Measurements from ENCODE around the gene LRP5.

The LRP5 gene

DNA sequence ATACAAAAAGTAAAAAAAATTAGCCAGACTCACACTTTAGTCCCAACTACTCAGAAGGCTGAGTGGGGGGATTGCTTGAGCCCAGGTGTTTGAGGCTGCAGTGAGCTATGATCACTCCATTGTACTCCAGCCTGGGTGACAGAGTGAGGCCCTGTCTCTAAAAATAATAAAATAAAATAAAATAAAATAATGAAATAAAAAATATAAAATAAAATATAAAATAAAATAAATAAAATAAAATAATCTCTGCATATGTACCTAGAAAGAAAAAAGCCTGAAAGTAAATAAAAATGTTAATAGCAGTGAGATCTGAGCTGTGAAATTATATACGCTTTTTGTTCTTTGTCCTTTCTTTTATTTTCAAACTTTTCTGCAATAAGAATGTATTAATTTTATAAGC, 17.1 kb upstream of the LRP5 start:
- DNase-seq: no peak
- Histone ChIP-seq H3K36me3 (ENCODE audit: control insufficient read depth in 4 of 4, insufficient read depth in 4 of 4, low read length in 3 of 4) (no peaks in the 10 kb centered on the region), H3K27me3 (replicated peaks in 2 of 5; ENCODE audit: control insufficient read depth in 4 of 5, insufficient read depth in 5 of 5, low read length in 4 of 5) (no peaks in the 10 kb centered on the region), H3K4me1 (ENCODE audit: control extremely low read depth in 1 of 4, control insufficient read depth in 4 of 4, insufficient read depth in 4 of 4, low read length in 3 of 4) (peaks cover 0 to 15% (median 11%) of the 10 kb centered on the region in 4 experiments), H3K9me3 (ENCODE audit: control extremely low read depth in 1 of 5, control insufficient read depth in 4 of 5, insufficient read depth in 2 of 5, low read depth in 1 of 5, low read length in 4 of 5) (peaks cover 0 to 3% (median 0%) of the 10 kb centered on the region in 5 experiments), H3K27ac (ENCODE audit: insufficient read depth in 1 of 2, low read depth in 1 of 2, low read length in 2 of 2, poor library complexity in 1 of 2, severe bottlenecking in 2 of 2) (no peak overlapping the region), H3K4me3 (ENCODE audit: control insufficient read depth in 1 of 7, extremely low read depth in 1 of 7, insufficient read depth in 4 of 7, low read depth in 2 of 7, low read length in 6 of 7) (no peak overlapping the region)
- POLR2A ChIA-PET: interaction anchor here (0.9 kb wide), 1 partner anchor 24 kb away, joined by 4 read pairs; no protein-coding TSS in a partner anchor
- CTCF ChIA-PET: interaction anchor here (1.1 to 7.1 kb wide), 7 partner anchors 10 to 43 kb away, joined by 5 to 188 read pairs (median 34); partner anchors contain the start of gene C11orf24
- no CpG with 5 or more reads among the region's 1 CpG for WGBS (ENCODE audit: insufficient coverage)

DNA sequence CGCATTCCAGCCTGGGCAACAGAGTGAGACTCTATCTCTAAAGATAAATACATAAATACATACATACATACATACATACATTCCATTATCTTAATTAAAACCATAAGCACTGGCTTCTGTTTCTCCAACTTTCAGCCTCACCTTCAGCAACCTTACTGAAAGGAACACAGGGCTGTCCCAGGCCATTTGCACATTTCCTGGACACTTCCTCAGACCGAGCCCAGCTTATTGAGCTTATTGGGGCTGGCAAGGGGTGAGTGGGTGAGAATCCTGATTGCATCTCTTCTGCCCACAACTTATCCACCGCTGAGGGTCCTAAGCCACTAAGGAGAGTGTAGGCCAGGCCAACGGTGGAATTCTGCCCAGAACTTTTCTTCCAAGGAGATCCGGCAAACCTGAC, 16.5 kb upstream of the LRP5 start:
- ChIA-PET POLR2A (interaction anchor here (0.9 kb wide), 1 partner anchor 25 kb away, joined by 4 read pairs; no protein-coding TSS in a partner anchor), CTCF (interaction anchor here (1.1 to 7.1 kb wide), 10 partner anchors 11 to 87 kb away, joined by 3 to 188 read pairs (median 20); partner anchors contain the start of gene C11orf24)
- H3K4me1 ChIP-seq (ENCODE audit: control extremely low read depth in 1 of 4, control insufficient read depth in 4 of 4, insufficient read depth in 4 of 4, low read length in 3 of 4): peaks cover 0 to 15% (median 11%) of the 10 kb centered on the region in 4 experiments
- H3K27ac ChIP-seq (ENCODE audit: insufficient read depth in 1 of 2, low read depth in 1 of 2, low read length in 2 of 2, poor library complexity in 1 of 2, severe bottlenecking in 2 of 2): no peak overlapping the region
- 96% methylated on average over 4 of the region's 5 CpGs for WGBS (ENCODE audit: insufficient coverage)
- no peaks in the 10 kb centered on the region for H3K36me3 ChIP-seq (ENCODE audit: control insufficient read depth in 4 of 4, insufficient read depth in 4 of 4, low read length in 3 of 4)
- no peak overlapping the region for H3K4me3 ChIP-seq (ENCODE audit: control insufficient read depth in 1 of 7, extremely low read depth in 1 of 7, insufficient read depth in 4 of 7, low read depth in 2 of 7, low read length in 6 of 7)
- no peak for DNase-seq
- no peaks in the 10 kb centered on the region for H3K27me3 ChIP-seq (replicated peaks in 2 of 5; ENCODE audit: control insufficient read depth in 4 of 5, insufficient read depth in 5 of 5, low read length in 4 of 5)
- no peaks in the 10 kb centered on the region for H3K9me3 ChIP-seq (ENCODE audit: control extremely low read depth in 1 of 5, control insufficient read depth in 4 of 5, insufficient read depth in 2 of 5, low read depth in 1 of 5, low read length in 4 of 5)

DNA sequence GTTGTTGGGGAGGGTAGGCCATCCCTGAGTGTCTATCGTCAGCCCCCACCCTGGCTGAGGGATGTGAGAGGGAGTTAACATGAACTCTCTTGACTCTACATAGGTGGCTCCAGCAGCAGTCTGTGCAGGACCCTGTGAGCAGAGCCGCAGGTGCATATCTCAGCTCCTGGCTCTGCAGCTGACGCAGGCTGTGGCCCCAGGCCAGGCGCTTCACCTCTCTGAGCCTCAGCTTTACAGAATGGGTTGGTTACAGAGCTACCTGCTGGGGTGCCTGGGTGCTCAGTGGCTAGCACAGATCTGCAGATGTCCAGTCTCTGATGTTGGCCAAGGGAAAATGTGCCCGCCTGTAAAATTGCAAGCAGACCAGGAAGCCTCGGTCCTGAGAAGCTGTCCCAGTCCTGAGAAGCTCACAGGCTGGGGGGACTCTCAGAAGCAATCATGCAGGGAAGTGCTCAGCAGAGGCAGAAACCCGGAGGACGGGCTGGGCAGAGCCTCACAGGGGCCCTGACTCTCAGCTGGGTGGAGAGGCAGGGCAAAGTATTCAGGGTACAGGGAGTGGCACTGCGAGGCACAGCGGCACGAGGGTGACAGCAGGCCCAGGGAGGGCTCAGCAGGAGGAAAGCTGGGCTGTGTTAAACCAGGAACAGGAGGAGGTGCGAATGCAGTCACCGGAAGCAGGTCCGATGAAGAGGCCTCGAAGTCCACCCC, 15.9 kb upstream of the LRP5 start:
- WGBS (ENCODE audit: insufficient coverage): 96% methylated on average over 15 of the region's 15 CpGs
- Histone ChIP-seq H3K27ac (ENCODE audit: insufficient read depth in 1 of 2, low read depth in 1 of 2, low read length in 2 of 2, poor library complexity in 1 of 2, severe bottlenecking in 2 of 2) (no peak overlapping the region), H3K4me1 (ENCODE audit: control extremely low read depth in 1 of 4, control insufficient read depth in 4 of 4, insufficient read depth in 4 of 4, low read length in 3 of 4) (peaks cover 0 to 15% (median 11%) of the 10 kb centered on the region in 4 experiments), H3K36me3 (ENCODE audit: control insufficient read depth in 4 of 4, insufficient read depth in 4 of 4, low read length in 3 of 4) (no peaks in the 10 kb centered on the region), H3K27me3 (replicated peaks in 2 of 5; ENCODE audit: control insufficient read depth in 4 of 5, insufficient read depth in 5 of 5, low read length in 4 of 5) (no peaks in the 10 kb centered on the region), H3K9me3 (ENCODE audit: control extremely low read depth in 1 of 5, control insufficient read depth in 4 of 5, insufficient read depth in 2 of 5, low read depth in 1 of 5, low read length in 4 of 5) (no peaks in the 10 kb centered on the region), H3K4me3 (ENCODE audit: control insufficient read depth in 1 of 7, extremely low read depth in 1 of 7, insufficient read depth in 4 of 7, low read depth in 2 of 7, low read length in 6 of 7) (no peak overlapping the region)
- DNase-seq: no peak
- ChIA-PET CTCF (interaction anchor here (0.6 to 7.1 kb wide), 19 partner anchors 9 to 171 kb away, joined by 3 to 188 read pairs (median 8); partner anchors contain the start of gene C11orf24), POLR2A (interaction anchor here (0.5 to 1.1 kb wide), 2 partner anchors 24 to 25 kb away, joined by 4 to 5 read pairs; partner anchors contain the start of gene C11orf24)

DNA sequence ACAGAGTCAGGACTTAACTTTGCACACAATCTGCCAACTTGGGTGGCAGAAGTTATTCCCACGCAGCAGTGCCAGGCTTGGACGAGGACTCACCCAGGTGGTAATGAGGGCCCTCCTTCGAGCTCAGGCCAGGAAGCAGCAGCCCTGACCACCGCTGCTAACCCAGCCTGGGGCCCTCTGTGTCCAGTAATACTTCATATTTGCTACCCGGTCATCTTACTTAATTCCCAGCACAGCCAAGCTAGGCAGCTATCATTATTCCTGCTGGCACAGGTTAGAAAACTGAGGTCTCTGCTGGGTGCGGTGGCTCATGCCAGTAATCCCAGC, 15.4 kb upstream of the LRP5 start:
- POLR2A ChIA-PET: interaction anchor here (0.5 to 1.1 kb wide), 2 partner anchors 24 to 25 kb away, joined by 4 to 5 read pairs; partner anchors contain the start of gene C11orf24
- whole genome bisulfite sequencing (ENCODE audit: insufficient coverage): 94% methylated on average over 6 of the region's 6 CpGs
- H3K27ac ChIP-seq (ENCODE audit: insufficient read depth in 1 of 2, low read depth in 1 of 2, low read length in 2 of 2, poor library complexity in 1 of 2, severe bottlenecking in 2 of 2): no peak overlapping the region
- H3K36me3 ChIP-seq (ENCODE audit: control insufficient read depth in 4 of 4, insufficient read depth in 4 of 4, low read length in 3 of 4): no peaks in the 10 kb centered on the region
- no peaks in the 10 kb centered on the region for H3K9me3 ChIP-seq (ENCODE audit: control extremely low read depth in 1 of 5, control insufficient read depth in 4 of 5, insufficient read depth in 2 of 5, low read depth in 1 of 5, low read length in 4 of 5)
- H3K4me3 ChIP-seq (ENCODE audit: control insufficient read depth in 1 of 7, extremely low read depth in 1 of 7, insufficient read depth in 4 of 7, low read depth in 2 of 7, low read length in 6 of 7): no peak overlapping the region
- no peaks in the 10 kb centered on the region for H3K27me3 ChIP-seq (replicated peaks in 2 of 5; ENCODE audit: control insufficient read depth in 4 of 5, insufficient read depth in 5 of 5, low read length in 4 of 5)
- peaks cover 0 to 15% (median 11%) of the 10 kb centered on the region in 4 experiments for H3K4me1 ChIP-seq (ENCODE audit: control extremely low read depth in 1 of 4, control insufficient read depth in 4 of 4, insufficient read depth in 4 of 4, low read length in 3 of 4)
- CTCF ChIA-PET: interaction anchor here (0.6 to 7.1 kb wide), 17 partner anchors 10 to 171 kb away, joined by 3 to 188 read pairs (median 8); partner anchors contain the start of gene C11orf24
- no peak for DNase-seq

DNA sequence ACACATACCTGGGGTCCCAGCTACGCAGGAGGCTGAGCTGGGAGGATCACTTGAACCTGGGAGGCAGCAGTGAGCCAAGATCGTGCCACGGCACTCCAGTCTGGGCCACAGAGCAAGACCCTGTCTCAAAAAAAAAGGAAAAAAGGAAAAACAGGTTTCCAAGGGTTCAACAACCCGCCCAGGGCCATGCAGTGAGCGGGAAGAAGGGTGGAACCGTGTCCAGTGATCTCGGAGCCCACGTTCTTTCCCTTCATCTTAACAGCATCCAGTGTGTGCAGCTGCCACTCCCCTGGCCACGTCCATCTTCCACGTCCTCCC, 14.9 kb upstream of the LRP5 start:
- WGBS (ENCODE audit: insufficient coverage): 53% methylated on average over 10 of the region's 10 CpGs
- POLR2A ChIA-PET: interaction anchor here (1.1 kb wide), 1 partner anchor 26 kb away, joined by 4 read pairs; the partner anchor contains the start of gene C11orf24
- peaks cover 0 to 15% (median 12%) of the 10 kb centered on the region in 4 experiments for H3K4me1 ChIP-seq (ENCODE audit: control extremely low read depth in 1 of 4, control insufficient read depth in 4 of 4, insufficient read depth in 4 of 4, low read length in 3 of 4)
- H3K27me3 ChIP-seq (replicated peaks in 2 of 5; ENCODE audit: control insufficient read depth in 4 of 5, insufficient read depth in 5 of 5, low read length in 4 of 5): no peaks in the 10 kb centered on the region
- H3K36me3 ChIP-seq (ENCODE audit: control insufficient read depth in 4 of 4, insufficient read depth in 4 of 4, low read length in 3 of 4): no peaks in the 10 kb centered on the region
- no peak overlapping the region for H3K27ac ChIP-seq (ENCODE audit: insufficient read depth in 1 of 2, low read depth in 1 of 2, low read length in 2 of 2, poor library complexity in 1 of 2, severe bottlenecking in 2 of 2)
- peak overlapping the region in 2 of 7 experiments; percentile 11 to 45 for H3K4me3 ChIP-seq (ENCODE audit: control insufficient read depth in 1 of 7, extremely low read depth in 1 of 7, insufficient read depth in 4 of 7, low read depth in 2 of 7, low read length in 6 of 7)
- DNase-seq: no peak
- no peaks in the 10 kb centered on the region for H3K9me3 ChIP-seq (ENCODE audit: control extremely low read depth in 1 of 5, control insufficient read depth in 4 of 5, insufficient read depth in 2 of 5, low read depth in 1 of 5, low read length in 4 of 5)
- CTCF ChIA-PET: interaction anchor here (0.6 to 7.1 kb wide), 21 partner anchors 8 to 107 kb away, joined by 3 to 188 read pairs (median 7); partner anchors contain the start of gene C11orf24

DNA sequence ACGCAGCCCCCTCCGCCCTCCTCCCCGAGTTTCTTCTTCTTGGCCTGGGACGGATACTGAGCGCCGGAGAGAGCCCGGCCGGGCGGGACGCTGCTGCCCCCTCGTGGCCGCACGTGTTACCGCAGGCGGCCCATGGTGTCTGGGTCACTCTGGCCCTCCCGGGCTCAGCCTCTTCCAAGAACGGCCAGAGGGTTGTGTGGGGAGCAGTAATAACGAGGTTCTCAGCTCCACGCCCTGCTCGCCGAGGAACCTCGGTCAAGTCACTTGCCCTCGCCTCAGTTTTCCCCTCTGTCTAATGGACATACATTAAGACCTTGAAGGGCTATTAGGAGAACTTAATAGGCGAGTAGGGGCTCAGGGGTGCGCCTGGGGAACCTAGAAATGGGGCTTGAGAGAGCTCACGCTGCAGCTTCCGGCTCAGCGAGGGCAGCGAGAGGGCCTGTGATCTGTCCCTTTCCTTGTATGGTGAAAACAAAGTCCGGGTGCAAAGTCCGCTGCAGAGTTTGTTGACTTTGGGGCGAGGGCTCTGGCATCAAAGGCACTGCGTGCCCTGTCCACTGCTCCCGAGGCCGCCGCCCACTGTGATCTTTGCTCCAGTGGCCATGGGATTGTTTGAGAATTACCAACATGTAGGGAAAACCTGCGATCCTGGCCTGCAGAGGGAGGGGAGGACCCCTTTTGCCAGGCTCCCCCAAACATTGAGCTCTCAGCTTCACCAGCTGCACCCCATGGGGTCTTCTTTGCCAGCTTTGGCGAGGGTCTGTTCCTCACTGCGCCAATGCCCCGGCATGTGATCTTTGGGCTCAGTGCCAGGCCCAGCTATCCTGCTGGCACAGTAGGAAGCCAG, 14.4 kb upstream of the LRP5 start:
- no peaks in the 10 kb centered on the region for H3K36me3 ChIP-seq (ENCODE audit: control insufficient read depth in 4 of 4, insufficient read depth in 4 of 4, low read length in 3 of 4)
- peak overlapping the region in 2 of 7 experiments; percentile 11 to 45 for H3K4me3 ChIP-seq (ENCODE audit: control insufficient read depth in 1 of 7, extremely low read depth in 1 of 7, insufficient read depth in 4 of 7, low read depth in 2 of 7, low read length in 6 of 7)
- no peak overlapping the region for H3K27ac ChIP-seq (ENCODE audit: insufficient read depth in 1 of 2, low read depth in 1 of 2, low read length in 2 of 2, poor library complexity in 1 of 2, severe bottlenecking in 2 of 2)
- WGBS (ENCODE audit: insufficient coverage): 34% methylated on average over 33 of the region's 40 CpGs
- H3K27me3 ChIP-seq (replicated peaks in 2 of 5; ENCODE audit: control insufficient read depth in 4 of 5, insufficient read depth in 5 of 5, low read length in 4 of 5): no peaks in the 10 kb centered on the region
- CTCF ChIA-PET: interaction anchor here (0.6 to 7.1 kb wide), 27 partner anchors 8 to 160 kb away, joined by 3 to 188 read pairs (median 5); partner anchors contain the start of gene C11orf24
- POLR2A ChIA-PET: no interaction called here
- no peaks in the 10 kb centered on the region for H3K9me3 ChIP-seq (ENCODE audit: control extremely low read depth in 1 of 5, control insufficient read depth in 4 of 5, insufficient read depth in 2 of 5, low read depth in 1 of 5, low read length in 4 of 5)
- DNase-seq: peak; percentile 68 to 77 (median 74)
- H3K4me1 ChIP-seq (ENCODE audit: control extremely low read depth in 1 of 4, control insufficient read depth in 4 of 4, insufficient read depth in 4 of 4, low read length in 3 of 4): peaks cover 0 to 19% (median 17%) of the 10 kb centered on the region in 4 experiments
